Measurements from ENCODE around the gene ZFAND3.

The ZFAND3 gene

DNA sequence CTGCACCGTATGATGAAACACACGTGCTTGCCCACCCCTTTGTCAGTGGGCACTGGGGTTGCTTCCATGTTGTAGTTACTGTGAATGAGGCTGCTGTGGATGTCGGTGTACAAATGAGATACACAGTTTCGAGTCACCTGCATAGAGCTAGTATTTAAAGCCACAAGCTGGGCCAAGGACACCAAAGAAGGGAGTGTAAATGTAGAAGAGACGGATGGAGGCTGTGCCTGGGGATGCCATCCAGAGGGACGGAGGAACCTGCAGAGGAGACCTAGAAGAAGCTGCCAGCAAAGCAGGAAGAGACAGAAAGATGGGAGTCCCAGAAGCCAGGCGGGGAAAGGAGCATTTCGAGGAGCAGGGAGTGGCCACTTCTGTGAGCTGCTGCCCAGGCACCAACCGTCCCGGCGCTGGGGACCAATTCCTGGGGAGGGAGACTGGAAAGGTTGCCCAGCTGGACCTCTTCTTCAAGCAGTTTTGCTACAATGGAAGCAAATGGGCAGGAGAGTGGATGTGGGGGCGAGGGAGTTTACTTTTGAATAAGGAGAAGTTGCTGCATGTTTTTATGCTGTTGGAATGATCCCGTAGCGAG, 339.3 kb downstream of the ZFAND3 start:
- DNase-seq = no peak

DNA sequence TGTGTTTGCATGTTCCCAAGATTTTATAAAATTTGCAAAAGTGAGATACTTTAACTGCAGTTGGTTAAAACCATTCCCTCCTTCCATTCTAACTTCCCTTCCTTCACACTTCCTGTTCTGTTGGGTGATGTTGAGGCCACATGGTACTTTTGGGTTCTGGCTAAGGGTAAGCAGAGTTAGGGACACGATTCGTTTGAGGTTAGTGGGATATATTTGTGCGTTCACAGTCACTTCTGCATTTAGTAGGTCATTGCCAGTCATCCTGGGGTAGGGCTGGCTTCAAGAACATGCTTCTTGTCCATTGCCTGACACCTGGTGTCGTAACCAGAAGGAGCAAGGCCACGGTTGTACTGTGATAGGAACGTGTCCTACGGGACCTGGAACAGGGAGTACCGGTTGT, 340.1 kb downstream of the ZFAND3 start:
- no peak for DNase-seq

DNA sequence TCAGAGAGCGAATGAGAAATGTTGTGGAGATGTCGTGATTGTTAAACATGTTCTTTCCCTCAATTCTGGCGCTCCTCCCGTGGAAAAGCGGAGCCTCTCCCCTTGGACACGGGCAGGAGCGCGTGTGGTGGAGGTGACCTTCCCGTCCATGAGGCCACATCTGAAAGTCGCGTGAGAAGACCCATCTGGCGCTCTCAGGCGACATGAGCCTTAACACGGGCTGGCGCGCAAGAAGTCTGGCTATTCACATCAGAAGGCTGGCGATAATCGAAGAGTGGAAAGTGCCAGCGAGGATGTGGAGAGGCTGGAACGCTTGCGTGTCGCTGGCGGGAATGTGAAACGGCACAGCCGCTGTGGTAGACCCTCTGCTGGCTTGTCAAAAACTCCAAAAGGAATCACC, 341.3 kb downstream of the ZFAND3 start:
- no peak for DNase-seq

DNA sequence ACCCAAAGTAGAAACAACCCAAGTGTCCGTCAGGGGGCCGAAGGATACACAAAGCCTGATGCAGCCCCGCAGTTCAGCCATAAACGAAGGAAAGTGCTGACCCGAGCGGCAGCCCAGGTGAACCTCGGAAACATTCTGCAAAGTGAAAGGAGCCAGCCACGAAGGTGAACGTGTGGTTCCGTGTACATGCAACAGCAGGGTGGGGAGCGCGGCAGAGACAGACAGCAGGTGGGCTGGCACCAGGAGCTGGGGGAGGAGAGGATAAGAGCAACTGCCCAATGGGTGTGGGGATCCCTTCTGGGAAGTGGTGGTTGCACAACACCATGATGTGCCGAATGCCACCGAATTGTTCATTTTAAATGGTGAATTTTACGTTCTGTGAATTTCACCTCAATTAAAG, 341.8 kb downstream of the ZFAND3 start:
- no peak for DNase-seq

GRCh38 chr6:38161754-38162492, 342.4 kb downstream of the ZFAND3 start:
- DNase-seq = no peak

DNA sequence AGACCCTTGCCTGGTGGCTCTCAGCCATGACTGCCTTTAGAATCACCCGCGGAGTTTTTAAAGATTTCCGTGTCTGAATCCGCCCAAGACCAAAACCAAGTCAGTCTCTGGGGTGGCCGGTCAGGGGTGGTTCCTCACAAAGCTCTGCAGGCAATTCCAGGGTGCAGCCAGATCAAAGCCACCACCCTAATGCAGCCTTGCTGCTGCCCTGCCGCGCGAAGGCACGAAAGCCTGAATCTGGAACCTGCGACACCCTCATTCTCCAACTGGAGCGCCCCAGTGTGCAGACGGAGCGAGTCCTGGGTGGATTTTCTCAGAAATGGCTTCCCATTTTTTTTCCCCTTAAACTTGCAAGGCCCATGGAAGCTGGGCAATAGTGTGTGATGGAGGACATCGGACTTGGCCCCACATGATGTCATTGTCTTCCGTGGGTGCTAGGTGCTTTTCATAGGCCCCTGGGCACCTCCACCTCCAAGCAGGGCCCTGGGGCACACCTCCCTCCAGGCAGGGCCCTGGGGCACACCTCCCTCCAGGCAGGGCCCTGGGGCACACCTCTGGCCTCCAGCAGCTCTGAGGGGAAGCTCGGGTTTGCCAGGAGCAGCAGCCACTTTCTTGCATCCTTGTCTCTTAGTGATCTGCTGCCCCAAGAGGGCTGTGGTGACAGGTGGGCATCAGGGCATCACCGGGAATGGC, 343.1 kb downstream of the ZFAND3 start:
- DNase-seq = no peak

DNA sequence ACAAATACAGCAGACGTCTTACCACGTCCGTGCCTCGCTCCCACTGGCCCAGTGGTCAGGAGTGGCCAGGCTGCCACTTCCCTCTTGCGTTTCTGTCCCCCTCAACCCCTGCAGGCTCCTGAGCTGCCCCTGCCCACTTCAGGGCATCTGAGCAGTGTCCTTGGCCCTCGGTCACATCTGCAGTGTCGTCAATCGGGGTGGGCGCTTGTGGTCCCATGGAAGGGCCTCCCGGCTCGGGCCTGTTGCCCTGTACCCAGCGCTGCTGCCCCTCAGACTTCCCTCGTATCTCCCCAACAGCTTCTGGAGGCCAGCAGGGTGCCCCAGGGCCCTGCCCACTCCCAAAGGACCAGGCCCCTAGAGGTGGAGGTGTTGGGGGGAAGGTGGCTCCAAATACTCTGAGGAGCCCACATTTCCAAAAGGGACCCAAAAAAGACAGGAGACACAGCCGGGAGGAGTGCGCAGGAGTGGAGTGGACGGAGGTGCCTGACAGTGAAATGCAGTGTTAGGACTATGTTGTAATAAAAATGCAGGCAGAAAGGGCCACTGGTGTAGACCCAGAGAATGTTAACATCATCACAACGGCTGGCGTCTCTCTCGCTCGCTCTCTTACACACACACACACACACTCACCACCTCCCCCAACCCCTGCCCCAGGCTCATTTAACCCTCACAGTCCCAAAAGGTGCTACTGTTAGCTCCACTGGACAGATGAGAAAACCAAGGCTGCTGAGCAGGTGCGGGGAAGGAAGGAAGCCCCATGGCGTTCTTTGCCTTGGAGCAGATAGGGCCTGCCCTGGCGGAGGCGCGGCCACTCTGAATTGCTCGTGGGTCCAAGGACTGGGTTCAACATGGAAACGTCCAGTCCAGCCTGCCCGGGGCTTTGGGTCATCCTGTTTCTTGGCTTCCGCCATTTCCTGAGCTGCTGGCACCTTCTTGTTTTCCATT, 343.9 kb downstream of the ZFAND3 start:
- no peak for DNase-seq

DNA sequence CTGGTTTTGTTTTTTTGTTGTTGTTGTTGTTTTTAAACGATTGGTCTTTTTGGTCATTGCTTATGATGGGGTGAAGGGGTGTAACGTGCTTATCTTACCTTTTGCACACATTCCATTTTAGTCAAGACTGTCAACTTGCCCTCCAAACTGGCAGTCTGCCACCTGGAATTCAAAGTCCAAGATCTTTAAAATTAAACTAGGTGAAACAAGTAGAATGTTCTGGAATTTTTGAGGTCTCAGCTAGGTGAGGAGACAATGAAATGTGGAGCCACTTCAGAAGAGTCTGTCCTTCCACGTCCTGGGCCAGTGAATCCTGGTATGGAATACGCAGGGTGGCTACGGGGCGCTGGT, 344.6 kb downstream of the ZFAND3 start:
- no peak for DNase-seq

DNA sequence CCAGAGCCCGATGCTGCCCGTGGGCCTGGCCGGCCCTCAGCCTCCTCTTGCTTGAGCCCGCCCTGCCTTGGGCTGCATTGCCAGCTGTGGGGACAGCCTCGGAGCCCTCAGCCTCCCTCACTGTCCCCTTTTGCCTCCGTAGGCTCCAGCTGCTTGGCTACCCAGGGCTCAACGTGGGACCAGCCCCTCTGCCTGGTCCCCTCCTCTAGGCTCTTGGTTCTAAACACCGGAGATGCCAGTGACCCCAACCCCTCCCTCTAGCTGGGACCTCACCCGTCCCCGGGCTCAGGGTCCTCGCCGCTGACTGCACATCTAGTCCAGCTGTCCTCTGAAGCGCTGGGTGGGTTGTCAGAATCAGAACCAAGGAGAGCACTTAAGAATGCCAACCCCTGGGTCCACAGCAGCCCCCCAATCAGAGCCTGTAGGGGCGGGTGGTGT, 345.2 kb downstream of the ZFAND3 start:
- no peak for DNase-seq

GRCh38 chr6:38166411-38167240, 347.1 kb downstream of the ZFAND3 start:
- DNase-seq = no peak

GRCh38 chr6:38167598-38167997, 348.1 kb downstream of the ZFAND3 start:
- DNase-seq = no peak

DNA sequence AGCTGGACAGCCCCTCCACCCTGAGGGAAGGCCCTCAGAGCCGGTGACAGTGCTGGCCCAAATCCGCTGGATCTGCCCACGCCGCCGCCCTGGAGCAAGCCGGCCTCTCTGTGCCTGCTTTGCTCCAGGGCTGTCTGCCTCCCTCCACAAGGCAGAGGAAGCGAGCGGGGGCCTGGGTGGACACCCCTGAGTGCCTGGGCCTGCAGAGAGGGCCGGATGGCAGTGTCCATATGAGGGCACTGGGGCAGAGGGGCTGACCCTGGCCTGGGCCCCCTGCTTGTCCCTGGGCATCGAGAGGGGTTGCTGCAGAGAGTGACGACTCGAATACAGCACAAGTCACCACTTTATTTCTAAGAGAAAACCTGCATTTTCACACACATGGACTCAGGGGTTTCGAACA, 348.6 kb downstream of the ZFAND3 start:
- no peak for DNase-seq

DNA sequence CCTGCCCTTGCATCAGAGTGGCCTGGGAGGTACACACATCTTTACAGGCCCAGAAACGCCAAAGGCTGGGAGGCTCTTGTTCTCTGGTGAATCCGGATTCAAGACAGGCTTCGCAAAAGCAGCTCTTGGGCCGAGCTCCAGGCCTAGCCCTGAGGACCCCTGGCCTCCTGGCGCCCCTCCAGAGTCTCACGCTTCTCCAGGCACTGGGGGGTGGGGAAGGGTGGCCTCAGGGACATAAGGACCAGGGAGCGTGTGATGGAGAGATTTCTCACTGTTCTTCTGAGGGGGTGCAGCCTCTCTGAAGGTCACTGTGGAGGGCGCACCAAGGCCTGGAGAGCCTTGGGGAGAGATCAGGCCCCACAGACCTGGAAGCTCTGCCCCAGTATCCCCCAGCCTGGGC, 349.2 kb downstream of the ZFAND3 start:
- no peak for DNase-seq

DNA sequence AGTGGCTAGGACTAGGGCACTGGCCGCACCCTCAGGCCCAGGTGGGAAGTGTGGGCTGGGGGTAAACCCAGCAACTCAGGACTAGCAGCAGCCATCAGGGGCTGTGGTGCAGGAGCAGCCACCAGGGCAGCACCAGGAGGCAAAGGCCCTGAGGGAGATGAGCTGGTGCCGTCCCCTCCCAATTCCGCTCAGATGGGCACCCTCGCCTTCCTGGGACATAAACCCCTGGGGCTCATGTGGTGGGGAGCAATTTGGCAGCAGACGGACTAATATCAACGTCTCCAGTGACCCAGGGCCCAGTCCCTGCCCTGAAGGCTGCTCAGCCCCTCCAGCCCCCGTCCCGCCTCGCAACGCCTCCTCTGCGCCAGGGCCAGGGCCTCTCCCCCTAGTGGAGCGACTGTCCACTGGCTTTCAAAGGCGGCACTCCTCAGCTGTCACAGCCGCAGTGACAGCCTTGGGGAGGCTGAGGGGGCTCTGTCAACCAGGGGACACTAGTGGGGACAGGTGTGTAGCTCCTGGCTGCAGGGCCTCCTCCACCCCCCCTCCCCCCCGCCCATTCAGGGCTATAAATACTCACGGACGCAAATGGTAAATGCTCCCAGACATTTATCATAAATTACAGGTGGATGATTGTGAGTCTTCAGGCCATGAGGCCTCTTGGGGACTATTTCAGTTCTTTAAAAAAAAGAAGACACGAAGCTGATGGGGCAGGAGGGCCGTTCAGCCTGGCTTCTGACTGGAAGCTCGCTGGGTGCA, 349.9 kb downstream of the ZFAND3 start:
- no peak for DNase-seq

- no peak for DNase-seq
Measured at GRCh38 chr6:38169977-38170526, 350.5 kb downstream of the ZFAND3 start.

GRCh38 chr6:38170666-38171355, 351.3 kb downstream of the ZFAND3 start:
- no peak for DNase-seq

GRCh38 chr6:38171997-38172738, 352.6 kb downstream of the ZFAND3 start:
- no peak for DNase-seq

GRCh38 chr6:38172739-38173410, 353.3 kb downstream of the ZFAND3 start:
- no peak for DNase-seq

GRCh38 chr6:38173909-38174308, 354.4 kb downstream of the ZFAND3 start:
- no peak for DNase-seq
